ENCODE data around the gene OR5H15.

- TF ChIP-seq POLR2A (IDR thresholded peaks at IDR 0.05) (no peak), CTCF (IDR thresholded peaks at IDR 0.05) (no peak)
Measured at GRCh38 chr3:98171071-98171470, 4.6 kb downstream of the OR5H15 start.

Data from esophagus squamous epithelium (tissue), 4 donors.